Right atrium auricular region (tissue), 2 donors: ENCODE results near the gene SCN2A. TPM values are rescaled to one million over a fixed set of nuclear protein-coding genes. Genes with fewer than 3 reads are reported as not detected.

Source experiments
- DNase-seq: peaks from one replicate; pipeline ENCODE4 v3.0.0-alpha.2; 2019; ENCODE audit warnings: low spot score
- H3K27ac ChIP-seq, 2 donors: fragments of 200-600 bp; sonication (generic); 1 replicate in 1 of 2; 2 replicates in 1 of 2; pipeline ENCODE4 v1.5.1; 2016 to 2019
- H3K27me3 ChIP-seq, 2 donors: fragments of 200-600 bp; sonication (generic); one replicate each; pipeline versions ENCODE4 v1.5.1 to v1.6.0; 2017 to 2019
- H3K36me3 ChIP-seq: fragments of 200-600 bp; sonication (generic); one replicate; pipeline ENCODE4 v1.5.1; 2016
- H3K4me1 ChIP-seq, 2 donors: fragments of 200-600 bp; sonication (generic); one replicate each; pipeline versions ENCODE4 v1.5.1 to v1.6.0; 2017 to 2019
- H3K4me3 ChIP-seq, 2 donors: fragments of 200-600 bp; sonication (generic); 1 replicate in 1 of 2; 2 replicates in 1 of 2; pipeline ENCODE4 v1.5.1; 2017 to 2019; ENCODE audit warnings: mild to moderate bottlenecking in 1 of 2, moderate library complexity in 1 of 2
- H3K9me3 ChIP-seq, 2 donors: fragments of 200-600 bp; sonication (generic); one replicate each; pipeline ENCODE4 v1.5.1; 2019
- total RNA-seq, 2 donors: library from RNA; depleted of rRNA; stranded (reverse); fragments of >200 nt; gene quantifications; one replicate each; pipeline ENCODE4 v1.1.0, GENCODE V29; 2016
- TF ChIP-seq, protein P1 (sequence below), 2 donors: fragments of 200-600 bp; sonication (generic); IDR thresholded peaks; one replicate each; pipeline ENCODE4 v1.5.1; 2019; ENCODE audit warnings: antibody characterized with exemption in 2 of 2

The SCN2A gene
- total RNA-seq, 2 donors from 2014 or later: 0.39 to 1.0 TPM

DNA sequence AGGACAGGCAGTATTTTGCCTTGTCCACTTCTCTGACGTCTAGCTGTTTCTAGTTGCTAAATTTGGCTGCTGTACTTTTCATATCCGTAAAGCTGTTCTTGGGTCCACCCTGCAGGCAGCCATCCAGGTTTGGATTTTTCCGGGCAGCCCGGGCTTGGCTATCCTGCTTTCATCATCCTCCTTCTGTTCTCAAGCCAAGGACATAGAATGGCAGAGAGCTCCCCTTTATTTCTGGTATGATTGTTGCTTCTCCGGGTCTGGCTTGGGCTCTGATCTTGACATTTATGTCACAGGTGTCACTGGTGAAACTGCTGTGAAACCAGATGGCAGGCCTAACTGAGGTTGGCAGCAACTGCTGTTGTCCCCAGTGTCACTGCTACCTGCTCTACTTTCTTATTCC lies 35.5 kb downstream of the SCN2A start:
- no peaks in the 10 kb centered on the region for H3K36me3 ChIP-seq
- peaks cover 0 to 6% of the 10 kb centered on the region in 2 donors for H3K4me1 ChIP-seq
- no peak overlapping the region for H3K4me3 ChIP-seq
- TF ChIP-seq, protein P1, sequence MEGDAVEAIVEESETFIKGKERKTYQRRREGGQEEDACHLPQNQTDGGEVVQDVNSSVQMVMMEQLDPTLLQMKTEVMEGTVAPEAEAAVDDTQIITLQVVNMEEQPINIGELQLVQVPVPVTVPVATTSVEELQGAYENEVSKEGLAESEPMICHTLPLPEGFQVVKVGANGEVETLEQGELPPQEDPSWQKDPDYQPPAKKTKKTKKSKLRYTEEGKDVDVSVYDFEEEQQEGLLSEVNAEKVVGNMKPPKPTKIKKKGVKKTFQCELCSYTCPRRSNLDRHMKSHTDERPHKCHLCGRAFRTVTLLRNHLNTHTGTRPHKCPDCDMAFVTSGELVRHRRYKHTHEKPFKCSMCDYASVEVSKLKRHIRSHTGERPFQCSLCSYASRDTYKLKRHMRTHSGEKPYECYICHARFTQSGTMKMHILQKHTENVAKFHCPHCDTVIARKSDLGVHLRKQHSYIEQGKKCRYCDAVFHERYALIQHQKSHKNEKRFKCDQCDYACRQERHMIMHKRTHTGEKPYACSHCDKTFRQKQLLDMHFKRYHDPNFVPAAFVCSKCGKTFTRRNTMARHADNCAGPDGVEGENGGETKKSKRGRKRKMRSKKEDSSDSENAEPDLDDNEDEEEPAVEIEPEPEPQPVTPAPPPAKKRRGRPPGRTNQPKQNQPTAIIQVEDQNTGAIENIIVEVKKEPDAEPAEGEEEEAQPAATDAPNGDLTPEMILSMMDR (IDR thresholded peaks at IDR 0.05): no peak
- DNase-seq: peak; percentile 84
- H3K27ac ChIP-seq: peak overlapping the region; percentile 51 to 74
- H3K9me3 ChIP-seq: no peaks in the 10 kb centered on the region
- no peaks in the 10 kb centered on the region for H3K27me3 ChIP-seq

GRCh38 chr2:165275932-165276331 lies 36.7 kb downstream of the SCN2A start:
- H3K36me3 ChIP-seq: no peaks in the 10 kb centered on the region
- H3K9me3 ChIP-seq: no peaks in the 10 kb centered on the region
- H3K27ac ChIP-seq: no peak overlapping the region
- peaks cover 0 to 6% of the 10 kb centered on the region in 2 donors for H3K4me1 ChIP-seq
- no peak for DNase-seq
- TF ChIP-seq, protein P1 (IDR thresholded peaks at IDR 0.05): no peak
- no peaks in the 10 kb centered on the region for H3K27me3 ChIP-seq
- H3K4me3 ChIP-seq: no peak overlapping the region

DNA sequence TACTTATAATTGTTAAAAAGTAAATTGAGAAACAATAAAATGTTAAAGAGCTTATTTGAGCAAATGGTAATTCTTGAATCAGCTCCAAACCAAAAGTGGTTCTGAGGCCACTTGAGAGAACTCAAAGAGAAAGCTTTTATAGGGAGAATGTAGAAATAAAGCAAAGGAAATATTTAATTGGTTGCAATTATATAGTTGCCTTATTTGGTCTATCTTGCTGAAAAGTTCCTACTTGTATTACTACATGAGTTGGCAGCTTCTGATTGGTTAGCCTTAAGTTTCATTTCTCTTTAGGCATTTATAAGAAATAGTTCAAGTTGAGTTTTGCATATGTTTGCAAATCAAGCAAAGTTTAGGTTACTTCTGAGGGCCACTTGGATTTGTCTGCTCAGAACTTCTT lies 38.1 kb downstream of the SCN2A start:
- H3K4me1 ChIP-seq: peaks cover 0 to 6% of the 10 kb centered on the region in 2 donors
- H3K9me3 ChIP-seq: no peaks in the 10 kb centered on the region
- no peaks in the 10 kb centered on the region for H3K36me3 ChIP-seq
- no peaks in the 10 kb centered on the region for H3K27me3 ChIP-seq
- DNase-seq: no peak
- no peak overlapping the region for H3K27ac ChIP-seq
- TF ChIP-seq, protein P1 (IDR thresholded peaks at IDR 0.05): no peak
- no peak overlapping the region for H3K4me3 ChIP-seq

GRCh38 chr2:165277860-165278656 lies 38.8 kb downstream of the SCN2A start:
- H3K9me3 ChIP-seq: no peaks in the 10 kb centered on the region
- TF ChIP-seq, protein P1 (IDR thresholded peaks at IDR 0.05): no peak
- no peak overlapping the region for H3K27ac ChIP-seq
- no peaks in the 10 kb centered on the region for H3K36me3 ChIP-seq
- H3K27me3 ChIP-seq: no peaks in the 10 kb centered on the region
- no peak for DNase-seq
- H3K4me3 ChIP-seq: no peak overlapping the region
- peaks cover 0 to 6% of the 10 kb centered on the region in 2 donors for H3K4me1 ChIP-seq

DNA sequence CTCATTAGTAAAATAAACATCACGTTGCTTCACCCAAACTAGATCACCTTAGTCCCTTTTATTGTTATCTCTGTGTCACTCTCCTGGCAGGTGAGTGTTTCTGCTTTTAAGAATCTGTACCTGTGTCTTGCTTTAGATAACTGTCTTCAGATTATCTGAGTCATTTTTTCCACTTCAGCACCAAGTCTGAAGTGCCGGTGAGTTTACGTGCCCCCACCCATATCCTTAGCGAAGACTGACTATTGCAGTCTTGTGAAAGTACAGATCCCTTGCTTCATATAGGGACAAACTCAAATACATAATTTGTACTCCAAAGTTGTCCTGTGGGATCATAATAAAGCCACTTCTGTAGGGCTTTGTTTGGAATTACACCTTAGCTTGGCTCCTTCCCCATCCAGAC lies 41.1 kb downstream of the SCN2A start:
- Histone ChIP-seq H3K27ac (no peak overlapping the region), H3K9me3 (no peaks in the 10 kb centered on the region), H3K36me3 (no peaks in the 10 kb centered on the region), H3K4me3 (no peak overlapping the region), H3K27me3 (no peaks in the 10 kb centered on the region), H3K4me1 (no peaks in the 10 kb centered on the region)
- DNase-seq: no peak
- TF ChIP-seq, protein P1 (IDR thresholded peaks at IDR 0.05): no peak

DNA sequence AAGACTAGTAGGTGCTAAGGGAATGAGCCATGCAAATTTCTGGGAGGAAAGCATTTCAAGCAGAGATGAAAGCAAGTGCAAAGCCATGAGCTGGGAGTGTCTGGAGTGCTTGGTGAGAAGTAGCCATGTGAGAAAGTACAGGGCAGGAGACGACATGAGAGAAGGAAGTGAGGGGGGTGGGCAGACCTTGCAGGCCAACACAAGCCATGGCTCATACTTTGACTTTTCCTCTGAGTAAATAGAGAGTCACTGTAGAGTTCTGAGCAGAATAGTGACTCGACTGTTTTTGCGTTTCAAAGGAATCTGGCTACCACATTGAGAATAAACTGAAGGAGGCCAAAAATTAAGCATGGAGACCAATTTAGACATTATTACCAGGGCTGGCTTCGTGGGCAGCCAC lies 42.2 kb downstream of the SCN2A start:
- H3K27ac ChIP-seq: no peak overlapping the region
- no peaks in the 10 kb centered on the region for H3K4me1 ChIP-seq
- H3K9me3 ChIP-seq: no peaks in the 10 kb centered on the region
- no peaks in the 10 kb centered on the region for H3K27me3 ChIP-seq
- no peak for DNase-seq
- H3K36me3 ChIP-seq: no peaks in the 10 kb centered on the region
- H3K4me3 ChIP-seq: no peak overlapping the region
- TF ChIP-seq, protein P1 (IDR thresholded peaks at IDR 0.05): no peak
